22Rv1 (cell line): ENCODE data around the gene B9D1.

Source experiments
- CTCF ChIP-seq: fragments of 450-650 bp; IDR thresholded peaks from 2 replicates; pipeline ENCODE4 v1.5.1; 2017; ENCODE audit warnings: mild to moderate bottlenecking
- ZFX ChIP-seq: fragments of 450-650 bp; IDR thresholded peaks from 2 replicates; pipeline ENCODE4 v1.6.1; 2017; ENCODE audit warnings: antibody characterized with exemption, borderline replicate concordance

DNA sequence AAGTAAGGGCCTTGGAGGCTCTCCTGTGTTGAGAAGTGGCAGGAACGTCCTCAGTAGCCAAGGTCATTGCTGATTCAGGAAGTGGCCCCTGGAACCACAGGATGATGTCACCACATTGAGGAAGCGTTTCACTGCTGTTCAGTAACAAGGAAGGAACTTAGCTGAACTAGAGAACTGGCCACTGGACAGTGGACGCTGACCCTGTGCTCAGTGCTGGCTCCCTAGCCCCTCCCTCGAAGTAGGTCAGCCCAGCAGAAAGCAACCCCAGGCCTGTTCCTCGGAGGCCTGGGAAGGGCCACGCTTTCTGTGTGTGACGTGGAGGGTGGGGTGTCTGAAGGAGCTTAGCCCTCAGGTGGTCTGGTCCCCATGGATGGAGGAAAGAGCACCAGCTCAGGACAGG, 58.3 kb downstream of the B9D1 start:
- no peak for TF ChIP-seq CTCF
- TF ChIP-seq ZFX: no peak
